GM12873 (cell line): ENCODE results near the gene AIG1.

Experiments used
- TF ChIP-seq, protein P1 (sequence below): IDR thresholded peaks from 2 replicates; pipeline ENCODE4 v1.5.1; 2012; ENCODE audit warnings: low read depth, mild to moderate bottlenecking, moderate library complexity, low read length, control low read depth; ENCODE audit not compliant: insufficient read depth; ENCODE audit errors: missing control alignments

The AIG1 gene

DNA sequence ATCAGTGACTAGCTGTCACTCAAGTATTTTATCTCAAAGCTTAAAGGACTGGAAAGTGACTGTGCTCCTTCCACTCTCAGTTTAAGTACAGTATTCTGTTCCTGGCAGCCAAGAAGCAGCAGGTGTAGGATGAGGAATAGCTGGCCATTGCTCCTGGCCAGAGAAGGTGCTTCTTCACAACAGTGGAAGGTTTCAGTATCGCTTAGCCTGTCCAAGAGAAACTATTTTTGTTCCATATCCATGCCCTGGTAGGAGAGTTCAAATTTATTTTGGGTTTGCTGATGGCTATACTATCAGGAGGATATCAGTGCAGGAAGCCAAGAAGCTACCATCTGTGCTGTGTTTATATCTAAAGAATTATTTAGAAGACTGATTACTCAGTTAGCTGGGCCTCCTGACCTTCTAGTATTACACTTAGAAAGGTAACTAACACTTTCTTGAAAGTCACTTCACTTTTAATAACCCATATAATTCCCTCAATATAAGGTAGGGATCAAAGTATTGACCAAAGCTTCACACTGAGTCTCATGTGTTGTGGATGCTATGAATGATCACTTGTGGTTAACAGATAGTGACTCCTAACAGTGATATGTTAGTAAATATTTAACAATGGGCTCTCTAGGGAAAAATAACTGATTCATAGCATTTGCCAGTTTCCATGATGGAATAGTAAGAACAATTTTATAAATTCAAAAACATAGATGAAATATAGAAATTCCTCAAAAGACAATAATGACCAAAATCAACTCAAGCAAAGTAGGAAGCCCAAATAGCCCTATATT, 99.9 kb downstream of the AIG1 start:
- TF ChIP-seq, protein P1, sequence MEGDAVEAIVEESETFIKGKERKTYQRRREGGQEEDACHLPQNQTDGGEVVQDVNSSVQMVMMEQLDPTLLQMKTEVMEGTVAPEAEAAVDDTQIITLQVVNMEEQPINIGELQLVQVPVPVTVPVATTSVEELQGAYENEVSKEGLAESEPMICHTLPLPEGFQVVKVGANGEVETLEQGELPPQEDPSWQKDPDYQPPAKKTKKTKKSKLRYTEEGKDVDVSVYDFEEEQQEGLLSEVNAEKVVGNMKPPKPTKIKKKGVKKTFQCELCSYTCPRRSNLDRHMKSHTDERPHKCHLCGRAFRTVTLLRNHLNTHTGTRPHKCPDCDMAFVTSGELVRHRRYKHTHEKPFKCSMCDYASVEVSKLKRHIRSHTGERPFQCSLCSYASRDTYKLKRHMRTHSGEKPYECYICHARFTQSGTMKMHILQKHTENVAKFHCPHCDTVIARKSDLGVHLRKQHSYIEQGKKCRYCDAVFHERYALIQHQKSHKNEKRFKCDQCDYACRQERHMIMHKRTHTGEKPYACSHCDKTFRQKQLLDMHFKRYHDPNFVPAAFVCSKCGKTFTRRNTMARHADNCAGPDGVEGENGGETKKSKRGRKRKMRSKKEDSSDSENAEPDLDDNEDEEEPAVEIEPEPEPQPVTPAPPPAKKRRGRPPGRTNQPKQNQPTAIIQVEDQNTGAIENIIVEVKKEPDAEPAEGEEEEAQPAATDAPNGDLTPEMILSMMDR = no peak

DNA sequence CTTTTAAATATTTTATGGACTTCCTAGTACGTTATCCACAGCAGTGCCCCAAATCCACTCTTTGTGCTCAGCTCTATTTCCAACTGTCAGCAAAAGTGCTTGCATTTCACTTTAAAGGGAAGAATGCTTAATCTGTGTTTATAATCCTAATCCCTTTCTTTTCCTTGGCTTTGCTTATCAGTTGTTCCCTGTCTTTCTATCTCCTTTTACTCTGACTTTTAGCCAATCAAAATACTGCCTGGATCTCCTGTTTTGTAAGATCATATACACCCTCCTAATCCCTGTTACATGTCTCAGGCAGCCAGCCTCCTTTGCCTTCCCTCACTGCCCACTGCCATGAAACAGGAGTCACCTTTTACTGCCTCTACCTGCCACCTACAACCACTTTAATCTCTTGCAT, 102.9 kb downstream of the AIG1 start:
- TF ChIP-seq, protein P1 = no peak

DNA sequence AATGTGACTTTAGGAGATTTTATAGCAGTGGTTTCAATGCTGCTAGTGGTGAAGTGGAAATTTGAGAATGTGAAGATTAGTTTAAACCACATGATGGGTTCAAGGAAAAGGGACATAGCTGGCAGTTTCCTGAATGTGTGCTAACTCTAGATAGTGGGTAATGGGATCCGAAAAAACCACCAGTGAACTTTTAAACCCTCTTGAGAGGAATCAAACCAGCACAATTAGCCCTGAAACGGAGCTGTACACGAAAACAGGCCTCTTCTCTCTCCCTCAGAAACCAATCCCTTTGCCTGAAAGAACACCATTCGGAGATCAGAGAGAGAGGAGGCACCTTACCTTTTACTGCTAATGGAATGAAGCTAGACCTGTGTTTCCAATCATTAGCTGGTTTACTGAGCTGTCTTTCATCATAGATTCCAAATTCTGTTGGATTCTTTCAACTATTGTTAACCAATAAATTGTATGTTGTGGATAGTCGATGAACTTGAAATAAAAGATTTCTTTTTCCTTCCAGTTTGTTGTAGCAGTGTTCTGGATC, 103.9 kb downstream of the AIG1 start:
- TF ChIP-seq, protein P1 = no peak

DNA sequence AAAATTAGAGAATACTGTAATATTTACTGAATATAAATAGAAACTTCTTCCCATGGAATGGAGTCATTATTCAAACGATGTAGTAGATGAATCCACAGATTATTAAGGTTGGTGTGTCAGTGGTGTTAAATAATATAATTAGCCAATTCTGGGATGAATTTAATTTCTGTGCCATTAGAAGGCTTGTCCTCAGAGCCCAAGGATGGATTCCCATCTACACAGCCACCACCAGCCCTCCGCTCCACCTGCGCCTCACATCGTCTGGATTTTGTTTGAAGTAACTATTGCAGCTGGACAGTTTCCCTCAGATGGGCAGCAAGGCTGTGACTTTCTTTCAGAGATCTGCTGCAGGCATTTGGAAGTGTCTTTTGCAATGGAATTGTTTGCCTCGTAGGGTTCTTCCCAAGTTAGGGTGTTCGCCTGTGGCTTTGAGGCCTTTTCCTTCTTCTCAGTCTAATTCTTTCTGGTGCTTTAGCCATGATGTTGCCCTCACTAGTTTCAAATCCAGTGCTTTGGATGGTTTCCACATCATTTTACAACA, 104.7 kb downstream of the AIG1 start:
- TF ChIP-seq, protein P1 = no peak

DNA sequence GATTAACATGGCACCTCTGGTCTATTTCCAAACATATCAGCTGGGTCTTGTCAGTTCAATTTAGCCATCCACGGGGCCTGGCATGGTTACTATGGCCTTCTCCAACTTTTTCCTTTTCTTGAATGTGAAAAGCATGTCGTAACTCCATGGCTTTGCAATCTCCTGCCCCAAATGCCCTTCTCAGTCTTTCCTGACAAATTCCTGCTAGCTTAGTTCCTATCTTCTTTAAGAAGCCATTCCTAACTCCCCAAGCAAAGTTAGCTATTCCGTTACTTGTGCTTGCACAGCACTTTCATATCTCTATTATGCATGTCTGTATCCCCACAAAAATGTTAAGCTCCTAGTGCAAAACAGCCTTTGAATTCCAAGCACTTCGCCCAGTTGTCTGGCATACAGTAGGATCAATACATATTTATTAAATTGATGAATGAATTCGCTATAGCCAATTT, 105.6 kb downstream of the AIG1 start:
- TF ChIP-seq, protein P1 = no peak

DNA sequence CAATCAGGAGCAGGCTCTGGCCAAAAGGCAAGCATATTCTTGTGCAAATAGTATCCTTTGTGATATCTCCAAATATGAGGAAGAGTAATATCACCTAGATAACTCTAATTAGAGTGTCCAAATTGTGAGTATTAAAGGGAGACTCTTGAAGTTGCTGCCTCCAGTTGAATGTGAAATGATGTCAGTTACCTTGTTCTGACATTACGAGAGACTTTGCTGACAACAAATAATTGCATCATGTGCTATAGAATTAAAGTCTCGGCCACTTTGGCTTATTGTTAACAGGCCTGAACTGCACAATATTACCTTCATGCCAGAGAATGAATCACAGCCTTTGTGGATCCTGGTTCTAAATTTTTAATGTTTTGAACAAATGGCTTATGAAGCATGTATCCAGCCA, 106.5 kb downstream of the AIG1 start:
- TF ChIP-seq, protein P1 = no peak

DNA sequence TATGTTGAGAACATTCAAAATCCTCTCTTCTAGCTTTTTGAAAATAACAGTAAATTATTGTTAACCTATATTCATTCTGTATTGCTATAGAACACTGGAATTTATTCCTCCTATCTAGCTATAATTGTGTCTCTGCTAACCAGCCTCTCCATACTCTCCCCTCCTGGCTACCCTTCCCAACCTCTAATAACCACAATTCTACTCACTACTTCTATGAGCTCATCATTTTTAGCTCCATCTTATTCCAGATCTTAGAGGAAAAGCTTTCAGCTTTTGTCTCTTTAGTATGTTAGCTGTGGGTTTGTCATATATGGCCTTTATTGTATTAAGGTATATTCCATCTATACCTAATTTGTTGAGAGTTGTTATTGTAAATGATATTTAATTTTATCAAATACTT, 108.8 kb downstream of the AIG1 start:
- TF ChIP-seq, protein P1 = no peak
